Neuron (in vitro differentiated cells): ENCODE results near the gene RASGRP3.
"Not testable (repeated sequence)": the region's sequence is repeated elsewhere in the genome, so short reads cannot be mapped to it uniquely, and the experiment has no call there.

Experiments
- H2AFZ ChIP-seq: one replicate; pipeline ENCODE4 v1.6.1; 2013; ENCODE audit warnings: low read depth, mild to moderate bottlenecking, inconsistent platforms, low read length, moderate library complexity
- H3K27me3 ChIP-seq: one replicate; pipeline ENCODE4 v1.6.1; 2013; ENCODE audit warnings: low read length; ENCODE audit not compliant: insufficient read depth
- H3K36me3 ChIP-seq: one replicate; pipeline ENCODE4 v1.6.1; 2013; ENCODE audit warnings: low read length; ENCODE audit not compliant: insufficient read depth
- H3K4me1 ChIP-seq: one replicate; pipeline ENCODE4 v1.6.1; 2013; ENCODE audit warnings: low read length; ENCODE audit not compliant: insufficient read depth
- H3K4me3 ChIP-seq: 2 replicates; pipeline ENCODE4 v1.5.1; 2013; ENCODE audit warnings: mild to moderate bottlenecking, low read length, moderate library complexity
- H3K9me3 ChIP-seq: one replicate; pipeline ENCODE4 v1.6.1; 2013; ENCODE audit warnings: low read length

Gene RASGRP3

DNA sequence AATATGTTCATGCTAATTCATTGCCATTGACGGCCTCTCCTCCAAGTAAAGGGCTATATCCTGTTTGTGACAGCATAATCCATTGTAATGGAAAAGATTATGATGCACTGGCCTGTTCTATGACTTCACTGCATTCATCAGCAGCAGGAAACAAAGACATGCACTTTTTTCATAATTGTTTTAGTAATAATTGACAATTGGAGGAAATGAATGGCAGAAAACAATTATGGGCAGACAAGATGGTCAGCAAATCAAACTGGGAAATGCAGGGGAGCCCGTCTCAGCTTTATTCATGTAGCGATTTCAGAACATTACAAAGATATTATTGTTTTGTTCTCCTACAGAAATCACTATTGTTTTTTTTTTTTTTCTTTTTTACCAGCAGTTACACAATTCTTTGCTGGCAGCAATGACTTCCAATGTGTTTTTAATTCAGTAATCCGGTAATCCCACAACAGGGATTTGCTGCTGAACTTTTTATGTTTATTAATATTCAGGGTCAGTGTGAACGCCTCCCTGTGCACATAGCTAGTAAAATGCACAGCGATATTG lies 33.8 kb upstream of the RASGRP3 start:
- peak overlapping the region; percentile 58 for H2AFZ ChIP-seq
- H3K36me3 ChIP-seq, result no peaks in the 10 kb centered on the region
- H3K4me3 ChIP-seq, result no peak overlapping the region
- no peaks in the 10 kb centered on the region for H3K4me1 ChIP-seq
- no peaks in the 10 kb centered on the region for H3K27me3 ChIP-seq
- no peaks in the 10 kb centered on the region for H3K9me3 ChIP-seq

DNA sequence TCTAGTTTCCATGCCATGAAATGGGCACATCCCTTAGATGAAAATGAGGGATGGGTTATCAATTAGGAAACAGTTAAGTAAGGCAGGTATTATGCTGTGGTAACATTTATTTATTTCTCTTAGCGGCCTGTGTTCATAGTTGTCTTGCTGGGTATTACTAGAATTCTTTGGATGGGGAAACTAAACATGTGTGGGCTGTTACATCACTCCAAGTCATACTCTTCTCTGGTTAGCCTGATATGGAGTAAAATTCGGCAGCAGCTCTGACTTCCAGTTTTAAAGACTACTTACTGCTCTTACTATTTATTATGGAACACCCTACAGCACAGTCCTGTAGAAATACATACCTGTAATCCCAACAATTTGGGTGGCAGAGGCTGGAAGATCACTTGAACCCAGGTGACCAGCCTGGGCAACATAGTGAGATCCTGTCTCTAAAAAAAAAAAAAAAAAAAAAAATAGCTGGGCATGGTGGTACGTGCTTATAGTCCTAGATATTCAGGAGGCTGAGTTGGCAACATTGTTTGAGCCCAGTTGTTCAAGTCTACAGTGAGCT lies 33.1 kb upstream of the RASGRP3 start:
- Histone ChIP-seq H3K4me3 (no peak overlapping the region), H3K4me1 (no peaks in the 10 kb centered on the region), H2AFZ (no peak overlapping the region), H3K9me3 (no peaks in the 10 kb centered on the region), H3K36me3 (no peaks in the 10 kb centered on the region), H3K27me3 (no peaks in the 10 kb centered on the region)

DNA sequence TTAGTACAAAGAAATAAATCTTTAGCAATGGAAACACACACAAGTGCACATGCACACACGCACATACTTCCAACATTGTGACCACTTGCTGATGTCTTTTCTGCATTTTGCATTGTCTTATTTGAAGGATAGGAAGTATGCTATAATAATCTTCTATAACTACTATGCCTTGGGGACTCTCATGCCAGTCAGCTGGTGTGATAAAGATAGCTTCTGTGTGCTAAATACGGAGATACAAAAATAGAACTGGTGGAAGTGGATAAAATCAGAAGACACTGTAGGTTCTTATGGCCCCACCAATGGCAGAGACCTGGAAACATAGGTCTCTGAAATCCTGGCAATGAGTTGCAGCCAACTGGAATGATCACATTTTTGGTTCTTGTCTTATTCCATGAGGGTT lies 31.5 kb upstream of the RASGRP3 start:
- no peaks in the 10 kb centered on the region for H3K9me3 ChIP-seq

GRCh38 chr2:33448220-33448899 lies 28.1 kb upstream of the RASGRP3 start:
- H3K4me1 ChIP-seq, result no peaks in the 10 kb centered on the region
- H3K36me3 ChIP-seq, result no peaks in the 10 kb centered on the region
- no peaks in the 10 kb centered on the region for H3K9me3 ChIP-seq
- H3K27me3 ChIP-seq, result no peaks in the 10 kb centered on the region
- H2AFZ ChIP-seq, result no peak overlapping the region
- no peak overlapping the region for H3K4me3 ChIP-seq

More for the DNA sequence above, 31.5 kb upstream of the RASGRP3 start:
- Histone ChIP-seq H3K27me3 (no peaks in the 10 kb centered on the region), H3K36me3 (no peaks in the 10 kb centered on the region), H3K4me1 (no peaks in the 10 kb centered on the region), H3K4me3 (no peak overlapping the region), H2AFZ (no peak overlapping the region)

GRCh38 chr2:33451214-33451613 lies 25.2 kb upstream of the RASGRP3 start:
- no peak overlapping the region for H2AFZ ChIP-seq
- H3K4me1 ChIP-seq, result no peaks in the 10 kb centered on the region
- no peaks in the 10 kb centered on the region for H3K36me3 ChIP-seq
- no peaks in the 10 kb centered on the region for H3K9me3 ChIP-seq
- H3K4me3 ChIP-seq, result no peak overlapping the region
- no peaks in the 10 kb centered on the region for H3K27me3 ChIP-seq

DNA sequence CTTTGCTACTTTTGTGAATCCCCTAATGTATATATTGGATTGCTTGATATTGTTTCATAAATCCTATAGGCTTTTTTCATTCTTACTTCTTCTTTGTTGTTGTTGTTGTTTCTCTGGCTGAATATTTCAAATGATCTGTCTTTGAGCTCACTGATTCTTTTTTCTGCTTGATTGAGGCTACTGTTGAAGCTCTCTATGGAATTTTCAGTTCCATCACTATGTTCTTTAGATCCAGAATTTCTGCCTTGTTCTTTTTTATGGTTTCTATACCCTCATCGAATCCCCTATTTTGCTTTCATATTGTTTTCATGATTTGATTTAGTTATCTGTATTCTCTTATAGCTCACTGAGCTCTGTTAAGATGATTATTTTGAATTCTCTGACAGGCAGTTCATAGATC lies 24.6 kb upstream of the RASGRP3 start:
- Histone ChIP-seq H3K9me3 (no peaks in the 10 kb centered on the region), H3K4me3 (no peak overlapping the region), H3K4me1 (no peaks in the 10 kb centered on the region), H3K27me3 (no peaks in the 10 kb centered on the region), H3K36me3 (no peaks in the 10 kb centered on the region), H2AFZ (no peak overlapping the region)

DNA sequence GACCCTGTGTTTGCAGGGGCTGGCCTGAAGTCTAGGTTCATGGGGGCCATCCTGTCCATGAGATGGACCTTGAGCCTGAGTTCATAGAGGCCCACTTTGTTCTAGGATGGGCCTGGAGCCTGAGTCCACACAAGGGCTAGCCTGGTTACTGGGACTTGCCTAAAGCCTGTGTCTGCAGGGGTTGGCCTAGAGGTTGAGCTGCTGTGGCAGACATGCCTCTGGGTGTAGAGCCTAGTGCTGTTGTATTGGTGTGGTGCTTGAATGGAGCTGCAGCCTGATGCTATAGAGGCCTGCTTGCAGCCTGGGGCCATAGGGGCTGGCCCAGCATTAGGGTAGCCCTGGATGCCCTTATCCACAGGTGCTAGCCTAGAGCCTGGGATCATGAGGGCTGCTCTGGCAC lies 23.9 kb upstream of the RASGRP3 start:
- Histone ChIP-seq H2AFZ (no peak overlapping the region), H3K27me3 (no peaks in the 10 kb centered on the region), H3K9me3 (no peaks in the 10 kb centered on the region), H3K36me3 (no peaks in the 10 kb centered on the region), H3K4me3 (no peak overlapping the region), H3K4me1 (no peaks in the 10 kb centered on the region)

DNA sequence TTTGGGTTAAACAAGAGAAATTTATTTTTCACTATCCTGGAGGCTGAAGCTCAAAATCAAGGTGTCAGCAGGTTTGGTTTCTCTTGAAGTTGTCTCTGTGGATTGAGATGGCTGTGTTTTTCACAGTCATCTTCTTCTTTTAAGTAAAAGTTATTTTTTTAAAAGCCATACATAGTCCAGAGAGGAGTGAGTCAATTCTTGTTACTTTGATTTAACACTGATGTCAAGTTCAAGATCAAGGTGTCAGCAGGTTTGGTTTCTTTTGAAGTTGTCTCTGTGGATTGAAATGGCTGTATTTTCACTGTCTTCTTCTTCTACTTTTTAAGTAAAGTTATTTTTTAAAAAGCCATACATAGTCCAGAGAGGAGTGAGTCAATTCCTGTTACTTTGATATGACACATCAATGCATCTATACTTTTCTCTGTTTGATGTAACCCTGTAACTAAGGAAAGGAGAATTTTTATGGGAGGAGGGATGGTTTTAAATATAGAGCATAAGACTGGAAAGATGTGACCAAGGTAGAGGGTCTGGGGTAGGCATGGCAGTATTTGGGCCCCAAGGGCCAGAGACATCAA lies 22.5 kb upstream of the RASGRP3 start:
- Histone ChIP-seq H3K27me3 (no peaks in the 10 kb centered on the region), H2AFZ (no peak overlapping the region)

DNA sequence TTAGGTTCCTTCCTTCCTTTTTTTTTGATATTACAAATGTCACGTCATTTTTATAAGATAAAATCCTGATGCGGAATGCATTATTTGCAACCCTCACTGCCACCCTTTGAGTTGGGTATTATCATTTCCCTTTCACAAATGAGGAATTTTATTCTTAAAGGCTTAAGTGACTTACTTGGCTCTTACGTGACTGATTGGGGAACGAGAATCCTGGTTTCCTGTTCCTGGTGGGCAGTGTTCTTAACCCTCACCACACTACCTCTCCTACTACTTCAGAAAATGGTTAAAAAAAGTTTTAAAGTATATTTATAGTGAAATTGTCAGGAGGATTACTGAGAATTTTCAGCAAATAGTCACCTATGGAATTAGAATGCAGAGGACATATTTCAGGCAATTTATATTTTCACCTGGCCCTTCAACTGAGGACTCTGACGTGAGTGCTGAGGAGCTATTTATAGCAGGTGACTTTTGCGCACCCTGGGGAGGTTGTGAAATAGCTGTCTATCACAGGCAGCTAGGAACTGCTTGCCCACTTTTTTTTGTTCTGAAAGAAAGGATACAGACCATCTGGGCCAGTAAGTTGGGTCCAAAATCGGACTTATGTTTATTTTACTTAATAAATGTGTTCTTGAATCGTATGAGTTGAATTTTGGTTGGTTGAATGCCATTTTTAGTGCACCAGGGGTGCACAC lies 18.7 kb upstream of the RASGRP3 start:
- Histone ChIP-seq H3K4me3 (no peak overlapping the region), H3K9me3 (no peaks in the 10 kb centered on the region), H3K27me3 (no peaks in the 10 kb centered on the region), H3K36me3 (no peaks in the 10 kb centered on the region), H3K4me1 (no peaks in the 10 kb centered on the region), H2AFZ (no peak overlapping the region)

More for the DNA sequence above, 22.5 kb upstream of the RASGRP3 start:
- no peaks in the 10 kb centered on the region for H3K4me1 ChIP-seq
- H3K9me3 ChIP-seq, result no peaks in the 10 kb centered on the region
- H3K4me3 ChIP-seq, result no peak overlapping the region
- no peaks in the 10 kb centered on the region for H3K36me3 ChIP-seq

DNA sequence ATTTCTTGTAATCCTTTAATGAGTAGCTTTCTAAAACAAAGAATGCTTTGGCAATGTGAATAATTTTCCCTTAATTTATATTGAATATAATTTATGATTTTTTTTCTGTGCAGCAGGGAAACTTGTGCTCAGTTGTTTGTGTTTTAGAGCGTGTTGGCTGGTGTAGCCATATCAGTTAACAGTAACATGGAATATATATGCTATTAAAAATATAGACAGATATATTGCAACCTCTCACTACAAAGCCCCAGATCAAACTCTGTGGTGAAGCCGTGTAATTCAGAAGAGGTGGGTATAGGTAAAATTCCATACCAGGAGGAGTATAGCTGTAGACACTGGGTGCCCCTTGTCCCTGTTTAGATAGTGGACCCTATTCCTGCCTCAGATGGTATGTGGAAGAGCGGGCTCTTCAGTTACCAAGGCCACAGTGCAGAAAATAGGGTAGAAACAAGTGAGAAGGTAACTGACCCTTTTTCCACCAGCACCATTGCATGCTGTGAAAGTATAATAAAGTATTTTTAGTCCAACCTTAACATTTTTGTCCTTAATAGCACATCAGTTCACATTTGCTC lies 18.1 kb upstream of the RASGRP3 start:
- no peak overlapping the region for H3K4me3 ChIP-seq

DNA sequence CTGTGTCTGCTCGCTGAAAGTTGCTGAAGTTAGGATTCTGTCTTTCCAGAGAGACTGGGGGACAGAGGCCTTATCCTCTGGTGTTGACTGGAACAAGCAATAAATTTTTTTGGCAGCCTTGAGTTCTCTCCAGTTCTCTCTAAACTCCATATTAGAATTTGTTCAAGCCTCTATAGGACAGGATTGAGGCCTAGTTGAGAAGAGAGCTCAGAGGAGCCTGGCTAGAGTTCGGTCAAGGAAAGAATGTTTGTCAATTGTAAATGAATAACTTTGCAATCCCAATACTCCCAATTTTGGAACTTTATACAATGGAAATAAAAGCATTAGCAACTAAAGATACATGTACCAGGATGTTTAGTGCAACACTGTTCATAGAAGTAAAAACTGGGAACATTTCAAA lies 16.7 kb upstream of the RASGRP3 start:
- H3K36me3 ChIP-seq, result no peaks in the 10 kb centered on the region
- H3K4me1 ChIP-seq, result no peaks in the 10 kb centered on the region
- no peaks in the 10 kb centered on the region for H3K9me3 ChIP-seq
- H3K4me3 ChIP-seq, result no peak overlapping the region
- no peaks in the 10 kb centered on the region for H3K27me3 ChIP-seq
- H2AFZ ChIP-seq, result no peak overlapping the region

More for the DNA sequence above, 18.1 kb upstream of the RASGRP3 start:
- no peak overlapping the region for H2AFZ ChIP-seq
- no peaks in the 10 kb centered on the region for H3K4me1 ChIP-seq
- no peaks in the 10 kb centered on the region for H3K9me3 ChIP-seq
- H3K36me3 ChIP-seq, result no peaks in the 10 kb centered on the region
- no peaks in the 10 kb centered on the region for H3K27me3 ChIP-seq

- not testable (repeated sequence) for H3K36me3 ChIP-seq, H3K27me3 ChIP-seq, H3K9me3 ChIP-seq, H3K4me1 ChIP-seq, H2AFZ ChIP-seq, H3K4me3 ChIP-seq
Measured at GRCh38 chr2:33462512-33462911, 13.9 kb upstream of the RASGRP3 start.

DNA sequence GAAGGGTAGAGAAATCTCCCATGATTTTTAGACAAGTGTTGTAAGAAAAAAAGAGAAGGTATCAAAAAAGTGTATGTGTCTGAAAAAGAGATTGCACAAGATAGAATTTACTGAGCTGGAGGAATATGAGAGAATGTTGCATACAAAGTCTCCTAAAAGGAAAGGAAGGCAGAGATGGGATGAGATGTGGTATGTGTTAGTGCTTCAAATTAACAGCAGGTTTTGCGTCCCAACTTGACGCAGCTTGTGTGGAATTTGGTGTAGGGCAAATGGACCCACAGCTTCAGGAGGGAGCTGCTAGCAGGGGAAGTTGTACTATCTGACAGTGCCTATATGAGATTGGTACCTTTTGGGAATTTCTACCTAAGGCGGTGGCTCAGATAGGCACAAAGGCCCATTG lies 9.0 kb upstream of the RASGRP3 start:
- Histone ChIP-seq H3K9me3 (no peaks in the 10 kb centered on the region), H3K36me3 (no peaks in the 10 kb centered on the region), H3K27me3 (no peaks in the 10 kb centered on the region), H3K4me3 (no peak overlapping the region), H2AFZ (no peak overlapping the region), H3K4me1 (no peaks in the 10 kb centered on the region)
